SU-DHL-6 (cell line): Measurements from ENCODE around the gene MAST4.

Experiments used
- H2AFZ ChIP-seq: fragments of 200-600 bp; sonication (generic); 2 replicates; pipeline ENCODE4 v1.6.1; 2014; ENCODE audit warnings: low read depth, mild to moderate bottlenecking, moderate library complexity, mixed read lengths, antibody characterized with exemption, low read length; ENCODE audit not compliant: severe bottlenecking
- H3F3A ChIP-seq: fragments of 200-600 bp; shearing (Covaris generic); 2 replicates; pipeline ENCODE4 v1.6.0; 2016; ENCODE audit warnings: antibody characterized with exemption, mild to moderate bottlenecking; ENCODE audit not compliant: insufficient read depth
- H3K27ac ChIP-seq: fragments of 200-600 bp; sonication (generic); 2 replicates; pipeline ENCODE4 v1.5.1; 2016; ENCODE audit warnings: low read depth, mild to moderate bottlenecking, low read length, moderate library complexity, mixed read lengths
- H3K27me3 ChIP-seq: fragments of 200-600 bp; sonication (generic), shearing (Covaris generic); 2 replicates; pipeline ENCODE4 v1.6.0; 2014; ENCODE audit warnings: mild to moderate bottlenecking, low read length
- H3K36me3 ChIP-seq: fragments of 200-600 bp; sonication (generic); 2 replicates; pipeline ENCODE4 v1.6.1; 2014; ENCODE audit warnings: mild to moderate bottlenecking, low read length, mixed read lengths
- H3K4me2 ChIP-seq: fragments of 300-600, 200-600 bp; shearing (Covaris generic), sonication (generic); 2 replicates; pipeline ENCODE4 v1.6.0; 2014; ENCODE audit warnings: low read length, low read depth, mild to moderate bottlenecking; ENCODE audit not compliant: poor library complexity, severe bottlenecking
- H3K4me3 ChIP-seq: fragments of 200-600 bp; sonication (generic); 2 replicates; pipeline ENCODE4 v1.5.1; 2014; ENCODE audit warnings: antibody characterized with exemption, low read length, mild to moderate bottlenecking, mixed read lengths; ENCODE audit not compliant: insufficient read depth, poor library complexity, severe bottlenecking
- H3K79me2 ChIP-seq: fragments of 200-600 bp; sonication (generic); 2 replicates; pipeline ENCODE4 v1.6.1; 2014; ENCODE audit warnings: mild to moderate bottlenecking, low read length, moderate library complexity; ENCODE audit not compliant: insufficient read depth
- H3K9ac ChIP-seq: fragments of 200-600 bp; sonication (generic); 2 replicates; pipeline ENCODE4 v1.7.0; 2014; ENCODE audit warnings: mild to moderate bottlenecking, low read length
- H3K9me2 ChIP-seq: fragments of 200-600 bp; sonication (generic); replicated peaks from 2 replicates; pipeline ENCODE4 v1.6.1; 2014; ENCODE audit warnings: low read length; ENCODE audit not compliant: insufficient read depth
- H3K9me3 ChIP-seq: fragments of 200-600 bp; sonication (generic); 2 replicates; pipeline ENCODE4 v1.6.1; 2014; ENCODE audit warnings: low read length, mixed read lengths; ENCODE audit not compliant: insufficient read depth
- H4K20me1 ChIP-seq: fragments of 200-600 bp; sonication (generic); 2 replicates; pipeline ENCODE4 v1.6.1; 2014; ENCODE audit warnings: low read depth, mild to moderate bottlenecking, antibody characterized with exemption, low read length, moderate library complexity, mixed read lengths
- CTCF ChIP-seq: fragments of 200-600 bp; sonication (generic); IDR thresholded peaks from one replicate; pipeline ENCODE4 v1.5.1; 2017; ENCODE audit warnings: antibody characterized with exemption, mild to moderate bottlenecking, low read length, moderate library complexity; ENCODE audit not compliant: insufficient read depth, poor library complexity, severe bottlenecking
- EZH2phosphoT487 ChIP-seq: fragments of 200-600 bp; sonication (generic), shearing (Covaris generic); conservative IDR thresholded peaks from 2 replicates; pipeline ENCODE4 v1.6.1; 2018; ENCODE audit warnings: mild to moderate bottlenecking, antibody characterized with exemption, low read length, moderate library complexity, mixed read lengths

MAST4 gene

GRCh38 chr5:67135381-67135984 is 539.3 kb downstream of the MAST4 start:
- Histone ChIP-seq H4K20me1 (no peaks in the 10 kb centered on the region), H3K79me2 (no peaks in the 10 kb centered on the region), H3K4me2 (no peak overlapping the region), H3K36me3 (no peaks in the 10 kb centered on the region), H3K9me3 (no peaks in the 10 kb centered on the region), H3K27ac (no peak overlapping the region), H3K27me3 (no peaks in the 10 kb centered on the region), H3K4me3 (no peak overlapping the region), H3K9me2 (no peaks in the 10 kb centered on the region), H3F3A (no peaks in the 10 kb centered on the region), H3K9ac (no peak overlapping the region), H2AFZ (no peak overlapping the region)
- no peak for TF ChIP-seq EZH2phosphoT487
- TF ChIP-seq CTCF: no peak

- no peaks in the 10 kb centered on the region for H3K9me3 ChIP-seq
- no peaks in the 10 kb centered on the region for H3K36me3 ChIP-seq
- no peaks in the 10 kb centered on the region for H3F3A ChIP-seq
- H2AFZ ChIP-seq: no peak overlapping the region
- H3K27me3 ChIP-seq: no peaks in the 10 kb centered on the region
- no peak overlapping the region for H3K9ac ChIP-seq
- H4K20me1 ChIP-seq: no peaks in the 10 kb centered on the region
- H3K79me2 ChIP-seq: no peaks in the 10 kb centered on the region
- H3K4me3 ChIP-seq: no peak overlapping the region
- H3K27ac ChIP-seq: no peak overlapping the region
- no peak for TF ChIP-seq EZH2phosphoT487
- no peak for TF ChIP-seq CTCF
- no peak overlapping the region for H3K4me2 ChIP-seq
- H3K9me2 ChIP-seq: no peaks in the 10 kb centered on the region
These were observed 542.8 kb downstream of the MAST4 start for GRCh38 chr5:67139030-67139429.

- H3K27ac ChIP-seq: no peak overlapping the region
- no peak overlapping the region for H3K4me2 ChIP-seq
- H3K36me3 ChIP-seq: no peaks in the 10 kb centered on the region
These were observed 544.2 kb downstream of the MAST4 start for GRCh38 chr5:67140413-67140812.

More at GRCh38 chr5:67140413-67140812, 544.2 kb downstream of the MAST4 start:
- no peaks in the 10 kb centered on the region for H3K9me2 ChIP-seq
- no peak overlapping the region for H2AFZ ChIP-seq
- H4K20me1 ChIP-seq: no peaks in the 10 kb centered on the region
- no peaks in the 10 kb centered on the region for H3K79me2 ChIP-seq
- H3K9ac ChIP-seq: no peak overlapping the region
- no peak overlapping the region for H3K4me3 ChIP-seq
- TF ChIP-seq EZH2phosphoT487 (no peak), CTCF (no peak)
- no peaks in the 10 kb centered on the region for H3K9me3 ChIP-seq
- no peaks in the 10 kb centered on the region for H3K27me3 ChIP-seq
- no peaks in the 10 kb centered on the region for H3F3A ChIP-seq
